Skin of body (tissue), 2 donors: ENCODE results near the gene NFKBIZ. TPM values are rescaled to one million over a fixed set of nuclear protein-coding genes. Genes with fewer than 3 reads are reported as not detected.

Source experiments
- DNase-seq: peaks from one replicate; lab custom pipeline; 2025; lab: John Stamatoyannopoulos, UW
- total RNA-seq: library from RNA; depleted of rRNA; stranded (reverse); fragments of >200 nt; gene quantifications from one replicate; pipeline ENCODE4 v1.2.3, GENCODE V29; 2014

The NFKBIZ gene, protein sequence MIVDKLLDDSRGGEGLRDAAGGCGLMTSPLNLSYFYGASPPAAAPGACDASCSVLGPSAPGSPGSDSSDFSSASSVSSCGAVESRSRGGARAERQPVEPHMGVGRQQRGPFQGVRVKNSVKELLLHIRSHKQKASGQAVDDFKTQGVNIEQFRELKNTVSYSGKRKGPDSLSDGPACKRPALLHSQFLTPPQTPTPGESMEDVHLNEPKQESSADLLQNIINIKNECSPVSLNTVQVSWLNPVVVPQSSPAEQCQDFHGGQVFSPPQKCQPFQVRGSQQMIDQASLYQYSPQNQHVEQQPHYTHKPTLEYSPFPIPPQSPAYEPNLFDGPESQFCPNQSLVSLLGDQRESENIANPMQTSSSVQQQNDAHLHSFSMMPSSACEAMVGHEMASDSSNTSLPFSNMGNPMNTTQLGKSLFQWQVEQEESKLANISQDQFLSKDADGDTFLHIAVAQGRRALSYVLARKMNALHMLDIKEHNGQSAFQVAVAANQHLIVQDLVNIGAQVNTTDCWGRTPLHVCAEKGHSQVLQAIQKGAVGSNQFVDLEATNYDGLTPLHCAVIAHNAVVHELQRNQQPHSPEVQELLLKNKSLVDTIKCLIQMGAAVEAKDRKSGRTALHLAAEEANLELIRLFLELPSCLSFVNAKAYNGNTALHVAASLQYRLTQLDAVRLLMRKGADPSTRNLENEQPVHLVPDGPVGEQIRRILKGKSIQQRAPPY
- total RNA-seq = 29.6 TPM

GRCh38 chr3:101848754-101849713 is at the start of gene NFKBIZ:
TSS of gene NFKBIZ (plus strand) at chr3:101849514. CDS start at chr3:101849629, 115 bp downstream.
- peak; percentile 86 for DNase-seq

- no peak for DNase-seq
These were observed 48.1 kb upstream of the NFKBIZ start for GRCh38 chr3:101801174-101801573.

DNA sequence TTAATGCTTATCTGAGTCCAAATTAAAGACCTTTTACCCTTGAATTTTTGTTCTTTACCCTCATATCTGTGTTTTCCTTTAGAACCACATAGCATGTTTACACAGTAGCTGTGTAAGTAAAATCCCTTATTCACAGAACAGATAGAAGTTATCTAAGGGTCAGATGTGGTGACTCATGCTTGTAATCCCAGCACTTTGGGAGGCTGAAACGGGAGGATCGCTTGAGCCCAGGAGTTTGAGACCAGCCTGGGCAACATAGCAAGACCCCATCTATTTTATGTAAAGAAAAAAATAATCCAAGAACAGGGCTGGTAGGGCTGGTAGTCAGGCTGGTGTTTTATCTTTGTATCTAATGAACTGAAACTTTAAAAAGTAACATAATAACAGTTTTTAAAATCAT is 47.1 kb upstream of the NFKBIZ start:
- DNase-seq = no peak

DNA sequence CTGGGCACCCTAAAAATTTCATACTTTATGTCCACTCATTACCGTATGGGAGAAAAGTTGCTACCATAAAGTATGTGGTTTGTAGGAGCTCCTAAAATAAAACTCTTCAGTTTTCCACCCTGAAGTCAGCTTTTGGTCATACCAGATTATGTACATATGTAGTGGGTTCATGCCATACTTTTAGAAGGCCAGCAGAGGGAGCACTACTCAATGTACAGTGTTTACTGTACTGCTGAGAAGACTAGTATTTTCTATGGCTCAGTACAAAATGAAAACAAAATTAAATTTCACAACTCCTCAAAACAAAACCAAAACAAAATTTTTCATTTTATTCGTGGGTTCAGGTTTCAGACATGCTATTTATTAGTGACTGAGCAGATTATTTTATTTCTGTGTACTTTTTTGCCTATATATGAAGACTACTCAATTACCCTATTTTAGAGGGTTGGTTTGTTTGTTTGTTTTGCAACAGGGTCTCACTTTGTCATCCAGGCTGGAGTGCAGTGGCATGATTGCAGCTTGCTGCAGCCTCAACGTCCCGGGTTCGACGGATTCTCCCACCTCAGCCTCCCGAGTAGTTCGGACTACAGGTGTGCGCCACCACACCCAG is 46.0 kb upstream of the NFKBIZ start:
- peak; percentile 65 for DNase-seq

DNA sequence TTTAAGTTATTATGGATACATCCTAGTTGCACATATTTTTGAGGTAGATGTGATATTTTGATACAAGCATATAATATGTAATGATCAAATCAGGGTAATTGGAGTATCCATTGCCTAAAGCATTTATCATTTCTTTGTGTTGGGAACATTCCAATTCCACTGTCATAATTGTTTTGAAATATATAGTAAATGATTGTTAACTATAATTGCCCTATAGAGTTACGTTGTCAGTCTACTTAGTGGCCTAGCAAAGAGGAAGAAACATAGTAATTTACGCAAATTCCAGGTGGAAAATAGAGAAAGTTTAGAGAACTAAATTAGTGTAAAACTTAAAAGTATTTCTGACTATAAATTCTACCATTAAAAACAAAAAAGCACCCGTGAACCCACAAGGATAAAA is 45.4 kb upstream of the NFKBIZ start:
- DNase-seq = no peak

DNA sequence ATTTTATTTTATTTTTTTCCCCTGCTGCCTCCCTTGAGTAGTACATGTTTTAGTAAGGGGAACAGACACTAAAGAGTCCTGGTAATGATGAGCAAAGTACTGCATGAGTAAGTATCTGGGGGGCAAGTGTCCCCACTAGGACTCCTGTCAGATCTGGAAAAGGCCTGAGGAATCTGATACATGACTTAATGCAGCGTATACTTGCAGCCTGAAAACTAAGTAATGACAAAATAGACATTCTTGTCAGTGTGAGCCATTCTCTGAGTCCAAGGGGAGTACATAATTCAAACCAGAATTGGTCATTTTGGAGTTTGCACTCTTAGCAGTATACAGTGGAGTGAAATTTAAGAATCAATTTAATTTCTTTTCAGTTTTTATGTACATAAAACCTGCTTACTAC is 42.8 kb upstream of the NFKBIZ start:
- DNase-seq = no peak

- no peak for DNase-seq
These were observed 41.4 kb upstream of the NFKBIZ start for GRCh38 chr3:101807888-101808287.

DNA sequence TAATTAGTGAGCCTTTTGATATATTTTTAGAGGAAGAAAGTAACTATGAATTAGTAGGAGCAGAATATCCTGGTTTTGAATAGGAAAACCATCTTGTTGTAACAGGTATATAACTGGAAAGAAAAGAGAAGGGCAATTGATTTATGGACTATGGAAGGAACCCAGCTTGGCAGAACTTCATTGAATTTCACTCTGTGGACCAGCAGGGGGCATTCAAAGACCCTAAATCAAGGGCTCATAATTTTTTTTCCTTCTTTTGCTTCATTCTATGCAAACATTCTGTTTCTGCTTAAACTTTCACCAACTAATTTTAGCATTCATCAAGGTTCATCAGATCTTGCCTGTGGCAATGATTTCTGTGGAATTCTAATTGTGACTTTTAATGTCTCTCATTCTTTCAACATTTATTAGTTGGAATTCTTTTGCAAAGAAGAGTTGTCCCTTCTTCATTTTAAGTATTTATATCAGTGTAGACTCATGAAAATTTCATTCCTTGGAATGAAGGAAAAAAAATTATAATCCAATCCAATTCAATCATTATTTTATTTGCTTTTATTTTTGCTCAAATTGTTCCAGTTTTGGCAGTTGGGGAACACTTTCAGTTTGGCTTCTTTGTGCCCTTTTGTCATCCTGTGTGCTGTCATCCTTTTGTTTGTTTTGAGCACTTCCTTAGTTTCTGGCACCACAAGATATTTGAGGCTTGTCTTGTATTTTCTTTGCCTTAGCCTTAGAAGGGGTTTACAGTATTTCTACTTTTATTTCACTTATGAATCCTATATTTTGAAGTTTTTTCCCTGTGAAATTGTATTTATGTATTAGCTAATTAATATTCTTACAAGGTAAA is 39.9 kb upstream of the NFKBIZ start:
- peak; percentile 30 for DNase-seq

- peak; percentile 5 for DNase-seq
These were observed 39.3 kb upstream of the NFKBIZ start for GRCh38 chr3:101810022-101810418.

- DNase-seq = no peak
These were observed 37.4 kb upstream of the NFKBIZ start for GRCh38 chr3:101811875-101812274.

- no peak for DNase-seq
These were observed 36.4 kb upstream of the NFKBIZ start for GRCh38 chr3:101812895-101813294.

DNA sequence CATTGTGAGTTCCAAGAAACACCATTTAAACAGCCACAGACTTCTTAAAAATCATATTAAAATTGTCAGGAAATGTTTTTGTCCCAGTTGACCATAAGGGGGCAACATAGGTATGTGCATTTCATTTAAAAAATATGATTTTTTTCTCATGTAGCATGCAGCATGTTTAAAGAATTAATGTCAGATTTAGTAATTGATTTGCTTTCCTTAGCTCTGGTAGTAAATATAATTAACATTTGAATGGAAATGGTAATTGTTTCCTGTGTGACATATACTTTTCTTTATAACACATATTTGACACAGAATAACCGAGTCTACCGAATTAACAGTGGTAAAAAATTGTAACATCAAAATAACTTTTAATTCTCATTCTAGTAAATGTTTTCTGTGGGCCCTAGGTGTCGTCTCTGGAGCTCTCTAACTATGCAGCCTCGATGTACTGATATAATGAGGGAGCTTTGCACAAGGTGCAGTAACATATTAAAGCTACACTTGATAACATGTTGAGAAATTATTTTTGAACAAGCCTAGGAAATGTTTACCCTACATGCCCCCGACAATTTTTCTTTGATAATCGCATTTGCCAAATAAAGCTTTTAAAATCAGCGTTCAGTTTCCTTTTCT is 35.4 kb upstream of the NFKBIZ start:
- peak; percentile 29 for DNase-seq

- no peak for DNase-seq
These were observed 34.5 kb upstream of the NFKBIZ start for GRCh38 chr3:101814835-101815234.

- DNase-seq = peak; percentile 34
These were observed 32.8 kb upstream of the NFKBIZ start for GRCh38 chr3:101816215-101817149.

DNA sequence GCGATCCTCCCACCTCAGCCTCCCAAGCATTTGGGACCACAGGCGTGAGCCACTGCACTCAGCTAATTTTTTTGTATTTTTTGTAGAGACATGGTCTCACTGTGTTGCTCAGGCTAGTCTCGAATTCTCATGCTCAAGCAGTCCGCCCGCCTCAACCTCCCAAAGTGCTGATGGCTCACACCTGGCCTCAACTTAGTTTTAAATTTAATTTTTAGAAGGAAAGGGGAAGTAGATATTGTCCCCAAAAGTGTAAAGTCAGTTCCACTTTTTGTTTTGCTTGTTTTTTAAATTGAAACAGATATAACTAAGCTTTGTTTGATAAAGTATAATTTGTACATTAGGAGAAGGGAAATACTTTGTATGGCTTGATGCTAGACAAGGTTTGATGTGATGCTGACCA is 31.3 kb upstream of the NFKBIZ start:
- DNase-seq = no peak

DNA sequence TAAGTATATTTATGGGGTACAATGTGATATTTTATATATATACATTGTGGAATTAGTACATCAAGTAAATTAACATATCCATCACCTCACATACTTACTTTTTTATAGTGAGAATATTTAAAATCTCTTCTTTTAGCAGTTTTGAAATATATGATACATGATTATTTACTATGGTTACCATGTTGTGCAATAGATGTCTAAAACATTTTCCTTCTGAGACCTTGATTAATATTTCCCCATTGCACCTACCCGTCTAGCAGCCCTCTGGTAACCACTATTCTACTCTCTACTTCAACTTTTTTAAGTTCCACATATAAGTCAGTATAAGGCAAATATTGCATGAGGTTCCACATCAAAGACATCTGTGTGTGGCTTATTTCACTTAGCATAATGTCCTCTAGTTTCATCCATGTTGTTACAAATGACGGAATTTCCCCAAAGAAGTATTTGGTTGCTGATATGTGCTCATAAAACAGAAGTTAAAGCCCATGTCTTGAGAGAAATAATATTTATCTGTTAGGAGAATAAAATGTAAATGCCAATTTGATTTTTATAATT is 29.6 kb upstream of the NFKBIZ start:
- DNase-seq = no peak

DNA sequence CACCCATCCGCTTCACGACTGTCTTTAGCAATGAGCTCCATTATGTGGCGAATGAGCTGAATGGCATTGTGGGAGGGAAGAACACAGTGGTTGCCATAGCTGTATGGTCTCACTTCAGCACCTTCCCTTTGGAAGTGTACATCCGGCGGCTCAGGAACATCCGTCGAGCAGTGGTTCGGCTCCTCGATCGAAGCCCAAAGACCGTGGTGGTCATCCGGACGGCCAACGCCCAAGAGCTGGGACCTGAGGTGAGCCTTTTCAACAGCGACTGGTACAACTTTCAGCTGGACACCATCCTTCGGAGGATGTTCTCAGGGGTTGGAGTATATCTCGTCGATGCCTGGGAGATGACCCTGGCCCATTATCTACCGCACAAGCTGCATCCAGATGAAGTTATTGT is 27.8 kb upstream of the NFKBIZ start:
- DNase-seq = no peak

DNA sequence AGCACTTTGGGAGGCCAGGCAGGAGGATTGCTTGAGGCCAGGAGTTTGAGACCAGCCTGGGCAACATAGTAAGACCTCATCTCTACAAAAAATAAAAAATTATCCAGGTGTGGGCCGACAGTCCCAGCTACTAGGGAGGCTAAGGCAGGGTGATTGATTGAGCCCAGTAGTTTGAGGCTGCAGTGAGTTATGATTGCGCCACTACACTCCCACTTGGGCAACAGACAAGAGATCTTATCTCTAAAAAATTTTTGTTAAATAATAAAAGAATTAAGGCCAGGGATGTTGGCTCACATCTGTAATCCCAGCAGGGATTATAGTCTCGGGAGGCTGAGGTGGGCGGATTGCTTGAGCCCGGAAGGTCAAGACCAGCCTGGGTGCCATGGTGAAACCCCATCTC is 25.8 kb upstream of the NFKBIZ start:
- DNase-seq = no peak
